GM12878 (cell line): Measurements from ENCODE around the gene AURKAIP1. TPM values are rescaled to one million over a fixed set of nuclear protein-coding genes. Genes with fewer than 3 reads are reported as not detected.

Source experiments
- ATAC-seq: fragments of 200-7000 bp; cut with Tn5 transposase; 3 replicates; pipeline ENCODE4 v1.9.1; 2020; ENCODE audit warnings: mild to moderate bottlenecking, moderate library complexity
- BruUV-seq: library from RNA; stranded (reverse); fragments of 400-500 nt; replicated peaks from 2 replicates; lab custom pipeline; 2021; lab: Mats Ljungman, UMichigan
- CTCF ChIA-PET: fragments of 300-600 bp; sonication (Branson Sonifier 250); formaldehyde crosslinking; extraction: SDS; loops from one replicate; lab custom pipeline; 2021; ENCODE audit warnings: inconsistent platforms; lab: Yijun Ruan, JAX
- POLR2A ChIA-PET: fragments of 350-600 bp; formaldehyde crosslinking; extraction: SDS; loops from one replicate; lab custom pipeline; 2021; ENCODE audit warnings: inconsistent platforms; lab: Charles Lee
- RAD21 ChIA-PET: fragments of 300-600 bp; sonication (Branson Sonifier 250); formaldehyde crosslinking; loops from one replicate; lab custom pipeline; 2023; ENCODE audit warnings: antibody characterized with exemption; ENCODE audit not compliant: unreplicated experiment; lab: Charles Lee
- SMC1A ChIA-PET: fragments of 300-600 bp; sonication (Branson Sonifier 250); formaldehyde crosslinking; loops from one replicate; lab custom pipeline; 2023; ENCODE audit not compliant: unreplicated experiment, uncharacterized antibody; lab: Charles Lee
- DNase-seq: peaks from one replicate; pipeline ENCODE4 v3.0.0-alpha.2; 2011; ENCODE audit warnings: low read depth, low spot score
- FAIRE-seq: peaks from 3 replicates; lab custom pipeline; 2011; peaks lifted over from hg19 to GRCh38; lab: Jason Lieb, UNC
- H2AFZ ChIP-seq: 2 replicates; pipeline ENCODE4 v1.6.0; 2011; ENCODE audit warnings: low read depth, low read length, control low read depth; ENCODE audit not compliant: control insufficient read depth
- H3K27ac ChIP-seq: 2 replicates; pipeline ENCODE4 v1.5.1; 2011; ENCODE audit warnings: control low read depth; ENCODE audit not compliant: control insufficient read depth, insufficient read depth
- H3K27me3 ChIP-seq, 2 experiments: replicated peaks in 1 of 2; 2 replicates each; pipeline versions ENCODE4 v1.6.0 to v1.6.1; 2011; ENCODE audit warnings: low read length in 1 of 2; ENCODE audit not compliant: control insufficient read depth in 2 of 2, insufficient read depth in 2 of 2
- H3K36me3 ChIP-seq, 2 experiments: 2 replicates each; pipeline ENCODE4 v1.5.1; 2011; ENCODE audit warnings: low read length in 1 of 2; ENCODE audit not compliant: control insufficient read depth in 2 of 2, insufficient read depth in 2 of 2
- H3K4me1 ChIP-seq: 2 replicates; pipeline ENCODE4 v1.6.1; 2011; ENCODE audit warnings: mild to moderate bottlenecking, low read length, moderate library complexity, mixed read lengths; ENCODE audit not compliant: control insufficient read depth, insufficient read depth
- H3K4me2 ChIP-seq: 2 replicates; pipeline ENCODE4 v1.6.0; 2011; ENCODE audit warnings: control low read depth; ENCODE audit not compliant: control insufficient read depth, insufficient read depth
- H3K4me3 ChIP-seq: fragments of 200-600 bp; sonication (generic); 2 replicates; pipeline ENCODE4 v1.5.1; 2016
- H3K79me2 ChIP-seq: 2 replicates; pipeline ENCODE4 v1.6.0; 2011; ENCODE audit warnings: low read length; ENCODE audit not compliant: control insufficient read depth, insufficient read depth
- H3K9ac ChIP-seq: 2 replicates; pipeline ENCODE4 v1.8.0; 2011; ENCODE audit warnings: low read length, control low read depth, mixed read lengths; ENCODE audit not compliant: control insufficient read depth, insufficient read depth
- H3K9me3 ChIP-seq: replicated peaks from 3 replicates; pipeline ENCODE4 v1.5.1; 2011; ENCODE audit warnings: mild to moderate bottlenecking, low read length; ENCODE audit not compliant: control insufficient read depth, insufficient read depth
- H4K20me1 ChIP-seq: 2 replicates; pipeline ENCODE4 v1.6.0; 2011; ENCODE audit not compliant: control insufficient read depth, insufficient read depth
- CBX3 ChIP-seq: fragments of 200-600 bp; sonication (generic); IDR thresholded peaks from 2 replicates; pipeline ENCODE4 v1.6.1; 2016; ENCODE audit warnings: low read depth, borderline replicate concordance
- CHD2 ChIP-seq: IDR thresholded peaks from 2 replicates; pipeline ENCODE4 v1.6.1; 2011; ENCODE audit warnings: low read depth, low read length, improper control_type of control experiment, borderline replicate concordance
- CREB1 ChIP-seq: IDR thresholded peaks from 2 replicates; pipeline ENCODE4 v1.6.1; 2012; ENCODE audit warnings: low read depth, mild to moderate bottlenecking, inconsistent platforms
- FOXK2 ChIP-seq: fragments of 450-650 bp; IDR thresholded peaks from 2 replicates; pipeline ENCODE4 v1.6.1; 2017; ENCODE audit warnings: mild to moderate bottlenecking, moderate library complexity
- HDAC6 ChIP-seq: fragments of 200-600 bp; sonication (generic); IDR thresholded peaks from one replicate; pipeline ENCODE4 v1.8.0; 2017; ENCODE audit warnings: antibody characterized with exemption; ENCODE audit not compliant: unreplicated experiment
- JUND ChIP-seq: IDR thresholded peaks from 2 replicates; pipeline ENCODE4 v1.6.1; 2012; ENCODE audit warnings: low read depth, mild to moderate bottlenecking, low read length, improper control_type of control experiment, moderate library complexity
- NR2C2 ChIP-seq: IDR thresholded peaks from 2 replicates; pipeline ENCODE4 v1.6.1; 2011; ENCODE audit warnings: borderline replicate concordance, low read depth; ENCODE audit not compliant: control insufficient read depth, insufficient read length
- PKNOX1 ChIP-seq: fragments of 450-650 bp; IDR thresholded peaks from 2 replicates; pipeline ENCODE4 v1.6.1; 2016; ENCODE audit warnings: mild to moderate bottlenecking
- RELB ChIP-seq: fragments of 450-650 bp; IDR thresholded peaks from 2 replicates; pipeline ENCODE4 v1.6.1; 2017; ENCODE audit warnings: low read depth, mild to moderate bottlenecking, moderate library complexity
- RFX5 ChIP-seq: IDR thresholded peaks from 2 replicates; pipeline ENCODE4 v1.6.1; 2011; ENCODE audit warnings: low read depth, low read length, improper control_type of control experiment
- SMAD5 ChIP-seq: IDR thresholded peaks from 2 replicates; pipeline ENCODE4 v1.6.1; 2016; ENCODE audit warnings: antibody characterized with exemption, low read depth
- SMC3 ChIP-seq: IDR thresholded peaks from 2 replicates; pipeline ENCODE4 v1.6.1; 2011; ENCODE audit warnings: low read length, improper control_type of control experiment, borderline replicate concordance
- SPI1 ChIP-seq: IDR thresholded peaks from 2 replicates; pipeline ENCODE4 v1.6.1; 2011; ENCODE audit warnings: low read depth, mild to moderate bottlenecking, low read length, moderate library complexity, borderline replicate concordance; ENCODE audit not compliant: insufficient read depth
- WGBS: methylation state at CpG from one replicate; pipeline ENCODE4 v1.1.6; 2016; ENCODE audit warnings: low lambda C conversion rate; ENCODE audit not compliant: insufficient replicate concordance, insufficient coverage; ENCODE audit errors: missing lambda C conversion rate; 5-methylcytosine and 5-hydroxymethylcytosine counted together
- in situ Hi-C: fragments of 300-500 bp; cut with MboI; formaldehyde crosslinking; loops from 9 replicates; pipeline ENCODE4 v1.14.3; 2018; ENCODE audit warnings: mixed read lengths
- intact Hi-C: fragments of 100-400 bp; cut with micrococcal nuclease; formaldehyde crosslinking; loops from one replicate; pipeline ENCODE4 v1.14.2; 2022; ENCODE audit not compliant: unreplicated experiment
- polyA plus RNA-seq, 11 experiments: library from polyadenylated mRNA; depleted of rRNA in 4 of 11; unstranded in 6 of 11; stranded (reverse) in 5 of 11; fragments of >200 nt; fragmentation: Nextera tagmentation in 4 of 11; fragmentation: Illumina TruSeq in 1 of 11; extraction: Ambion mirVana in 4 of 11; extraction: Trizol in 1 of 11; gene quantifications; 1 replicate in 1 of 11; 2 replicates in 10 of 11; pipeline versions ENCODE4 v1.2.1 to v1.2.3, GENCODE V29; 2011 to 2016; ENCODE audit warnings: inconsistent platforms in 2 of 11, missing spikeins in 2 of 11, low read depth in 1 of 11
- total RNA-seq, 4 experiments: library from RNA; depleted of rRNA in 3 of 4; stranded (reverse); fragments of >200 nt in 3 of 4; fragmentation: Illumina TruSeq in 1 of 4; extraction: Trizol in 1 of 4; gene quantifications; 2 replicates each; pipeline versions ENCODE4 v1.2.1 to v1.2.3, GENCODE V29; 2013 to 2021
- TF ChIP-seq, protein P1 (sequence below): fragments of 150-350 bp; IDR thresholded peaks from 2 replicates; pipeline ENCODE4 v1.6.1; 2016; ENCODE audit warnings: low read depth, low read length
- TF ChIP-seq, protein P2 (sequence below): IDR thresholded peaks from 2 replicates; pipeline ENCODE4 v1.6.1; 2011; ENCODE audit warnings: borderline replicate concordance, low read depth, mild to moderate bottlenecking, moderate library complexity, mixed read lengths, low read length; ENCODE audit not compliant: insufficient read depth; ENCODE audit errors: extremely low read length

Gene AURKAIP1
- total and polyA plus RNA-seq, 10 of the 15 experiments (the other 5 are each of a cell fraction or from before 2014, with no cell fraction given): 6.5 to 366 (median 120) TPM

GRCh38 chr1:1402072-1402900, 27.3 kb upstream of the AURKAIP1 start:
- no peak overlapping the region for H2AFZ ChIP-seq
- ATAC-seq (no peak), FAIRE-seq (no peak), DNase-seq (no peak)
- WGBS: 80% methylated on average over 20 of the region's 20 CpGs
- H3K9me3 ChIP-seq: no peaks in the 10 kb centered on the region
- H3K27ac ChIP-seq: no peak overlapping the region
- ChIA-PET CTCF (interaction anchor here (0.7 to 1.7 kb wide), 8 partner anchors 11 to 102 kb away, joined by 3 to 15 read pairs (median 4); partner anchors contain the start of gene AURKAIP1), SMC1A (no interaction called here), POLR2A (interaction anchor here (0.7 to 1.2 kb wide), 2 partner anchors 39 to 134 kb away, joined by 3 to 4 read pairs; no protein-coding TSS in a partner anchor), RAD21 (interaction anchor here (1.0 kb wide), 1 partner anchor 35 kb away, joined by 3 read pairs; no protein-coding TSS in a partner anchor)
- in situ Hi-C loops (loop anchor here (5.0 kb wide), 1 partner anchor 105 kb away; no protein-coding TSS in a partner anchor), intact Hi-C loops (no loop called here)
- no peaks in the 10 kb centered on the region for H3K27me3 ChIP-seq
- H3K4me2 ChIP-seq: peak overlapping the region; percentile 38
- H3K4me1 ChIP-seq: peaks cover 32% of the 10 kb centered on the region
- peaks cover 13 to 27% of the 10 kb centered on the region in 2 experiments for H3K36me3 ChIP-seq
- BruUV-seq: no TSS peak
- H4K20me1 ChIP-seq: no peaks in the 10 kb centered on the region; the same call in 1 of the 2 replicates
- H3K4me3 ChIP-seq: no peak overlapping the region
- peaks cover 73% of the 10 kb centered on the region for H3K79me2 ChIP-seq
- no peak overlapping the region for H3K9ac ChIP-seq
- TF ChIP-seq HDAC6: no peak
- TF ChIP-seq CBX3: no peak
- TF ChIP-seq CHD2: peak; percentile 58
- no peak for TF ChIP-seq FOXK2
- TF ChIP-seq RELB: no peak
- TF ChIP-seq SPI1: no peak
- TF ChIP-seq CREB1: no peak
- no peak for TF ChIP-seq PKNOX1
- no peak for TF ChIP-seq JUND
- TF ChIP-seq, protein P1, sequence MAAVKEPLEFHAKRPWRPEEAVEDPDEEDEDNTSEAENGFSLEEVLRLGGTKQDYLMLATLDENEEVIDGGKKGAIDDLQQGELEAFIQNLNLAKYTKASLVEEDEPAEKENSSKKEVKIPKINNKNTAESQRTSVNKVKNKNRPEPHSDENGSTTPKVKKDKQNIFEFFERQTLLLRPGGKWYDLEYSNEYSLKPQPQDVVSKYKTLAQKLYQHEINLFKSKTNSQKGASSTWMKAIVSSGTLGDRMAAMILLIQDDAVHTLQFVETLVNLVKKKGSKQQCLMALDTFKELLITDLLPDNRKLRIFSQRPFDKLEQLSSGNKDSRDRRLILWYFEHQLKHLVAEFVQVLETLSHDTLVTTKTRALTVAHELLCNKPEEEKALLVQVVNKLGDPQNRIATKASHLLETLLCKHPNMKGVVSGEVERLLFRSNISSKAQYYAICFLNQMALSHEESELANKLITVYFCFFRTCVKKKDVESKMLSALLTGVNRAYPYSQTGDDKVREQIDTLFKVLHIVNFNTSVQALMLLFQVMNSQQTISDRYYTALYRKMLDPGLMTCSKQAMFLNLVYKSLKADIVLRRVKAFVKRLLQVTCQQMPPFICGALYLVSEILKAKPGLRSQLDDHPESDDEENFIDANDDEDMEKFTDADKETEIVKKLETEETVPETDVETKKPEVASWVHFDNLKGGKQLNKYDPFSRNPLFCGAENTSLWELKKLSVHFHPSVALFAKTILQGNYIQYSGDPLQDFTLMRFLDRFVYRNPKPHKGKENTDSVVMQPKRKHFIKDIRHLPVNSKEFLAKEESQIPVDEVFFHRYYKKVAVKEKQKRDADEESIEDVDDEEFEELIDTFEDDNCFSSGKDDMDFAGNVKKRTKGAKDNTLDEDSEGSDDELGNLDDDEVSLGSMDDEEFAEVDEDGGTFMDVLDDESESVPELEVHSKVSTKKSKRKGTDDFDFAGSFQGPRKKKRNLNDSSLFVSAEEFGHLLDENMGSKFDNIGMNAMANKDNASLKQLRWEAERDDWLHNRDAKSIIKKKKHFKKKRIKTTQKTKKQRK: no peak
- TF ChIP-seq RFX5: no peak
- no peak for TF ChIP-seq SMAD5
- no peak for TF ChIP-seq NR2C2
- TF ChIP-seq, protein P2, sequence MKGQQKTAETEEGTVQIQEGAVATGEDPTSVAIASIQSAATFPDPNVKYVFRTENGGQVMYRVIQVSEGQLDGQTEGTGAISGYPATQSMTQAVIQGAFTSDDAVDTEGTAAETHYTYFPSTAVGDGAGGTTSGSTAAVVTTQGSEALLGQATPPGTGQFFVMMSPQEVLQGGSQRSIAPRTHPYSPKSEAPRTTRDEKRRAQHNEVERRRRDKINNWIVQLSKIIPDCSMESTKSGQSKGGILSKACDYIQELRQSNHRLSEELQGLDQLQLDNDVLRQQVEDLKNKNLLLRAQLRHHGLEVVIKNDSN: no peak
- TF ChIP-seq SMC3: no peak; the same call in 1 of the 2 replicates
